HCT116 (cell line): Measurements from ENCODE around the gene PDZD4. TPM values are rescaled to one million over a fixed set of nuclear protein-coding genes. Genes with fewer than 3 reads are reported as not detected.

Experiments used
- ATAC-seq: fragments of 200-7000 bp; cut with Tn5 transposase; 2 replicates; pipeline ENCODE4 v1.9.1; 2020; ENCODE audit warnings: mild to moderate bottlenecking, moderate library complexity
- BruUV-seq: library from RNA; stranded (reverse); fragments of 400-500 nt; replicated peaks from 2 replicates; lab custom pipeline; 2021; lab: Mats Ljungman, UMichigan
- CTCF ChIA-PET: fragments of 300-600 bp; sonication (Branson Sonifier 250); formaldehyde crosslinking; loops from one replicate; lab custom pipeline; 2021; ENCODE audit warnings: antibody characterized with exemption; lab: Charles Lee
- POLR2A ChIA-PET: fragments of 300-600, 350-600 bp; sonication (Branson Sonifier 250); formaldehyde crosslinking; loops from one replicate; lab custom pipeline; 2021; ENCODE audit warnings: antibody characterized with exemption; lab: Charles Lee
- RAD21 ChIA-PET, 2 experiments: fragments of 300-600 bp; sonication (Branson Sonifier 250); formaldehyde crosslinking; loops; one replicate each; lab custom pipeline; 2023; ENCODE audit warnings: low total read pairs in 2 of 2; ENCODE audit not compliant: uncharacterized antibody in 2 of 2, unreplicated experiment in 2 of 2, low non-redundant PET in 1 of 2; lab: Charles Lee
- DNase-seq: peaks from one replicate; pipeline ENCODE4 v3.0.0-alpha.2; 2010; ENCODE audit warnings: low read depth, low spot score
- H2AFZ ChIP-seq: fragments of 200-600 bp; shearing (Covaris generic), sonication (generic); 2 replicates; pipeline ENCODE4 v1.6.1; 2017; ENCODE audit warnings: low read depth, mixed run types, mixed read lengths, antibody characterized with exemption, low read length; ENCODE audit not compliant: poor library complexity, severe bottlenecking
- H3K27ac ChIP-seq: 2 replicates; pipeline ENCODE4 v1.5.1; 2012; ENCODE audit warnings: low read depth, low read length
- H3K27me3 ChIP-seq: fragments of 200-600 bp; sonication (generic); 2 replicates; pipeline ENCODE4 v1.6.1; 2016; ENCODE audit warnings: mixed run types, low read length, mixed read lengths; ENCODE audit not compliant: insufficient read depth
- H3K36me3 ChIP-seq, 2 experiments: fragments of 200-500 bp in 1 of 2; fragments of 200-600 bp in 1 of 2; sonication (Bioruptor generic) in 1 of 2; sonication (generic) in 1 of 2; 2 replicates each; pipeline versions ENCODE4 v1.5.1 to v1.6.1; 2014 to 2016; ENCODE audit warnings: low read length in 2 of 2, inconsistent platforms in 1 of 2, mixed read lengths in 1 of 2, mixed run types in 1 of 2; ENCODE audit not compliant: insufficient read depth in 2 of 2, control insufficient read depth in 1 of 2
- H3K4me1 ChIP-seq, 2 experiments: fragments of 200-600 bp in 1 of 2; sonication (generic) in 1 of 2; 2 replicates each; pipeline versions ENCODE4 v1.5.1 to v1.6.1; 2012 to 2017; ENCODE audit warnings: low read length in 2 of 2, inconsistent platforms in 1 of 2, mild to moderate bottlenecking in 1 of 2, mixed read lengths in 1 of 2, mixed run types in 1 of 2, moderate library complexity in 1 of 2; ENCODE audit not compliant: insufficient read depth in 2 of 2, control insufficient read depth in 1 of 2
- H3K4me2 ChIP-seq: fragments of 200-600 bp; sonication (generic); 2 replicates; pipeline ENCODE4 v1.6.1; 2017; ENCODE audit warnings: mixed run types, low read length, mixed read lengths
- H3K4me3 ChIP-seq, 2 experiments: fragments of 200-600 bp in 1 of 2; sonication (generic) in 1 of 2; replicated peaks in 1 of 2; 2 replicates each; pipeline ENCODE4 v1.5.1; 2011 to 2016; ENCODE audit warnings: low read length in 2 of 2, control low read depth in 1 of 2, low read depth in 1 of 2, mild to moderate bottlenecking in 1 of 2, mixed read lengths in 1 of 2, mixed run types in 1 of 2
- H3K79me2 ChIP-seq: fragments of 200-600 bp; sonication (generic); 2 replicates; pipeline ENCODE4 v1.6.1; 2017; ENCODE audit warnings: mild to moderate bottlenecking, mixed run types, low read length, moderate library complexity, mixed read lengths; ENCODE audit not compliant: insufficient read depth
- H3K9ac ChIP-seq: fragments of 200-600 bp; sonication (generic); 2 replicates; pipeline ENCODE4 v1.6.1; 2016; ENCODE audit warnings: low read length, mixed read lengths
- H3K9me2 ChIP-seq: fragments of 200-600 bp; sonication (generic), shearing (Covaris generic); 2 replicates; pipeline ENCODE4 v1.6.1; 2017; ENCODE audit warnings: mixed run types, mild to moderate bottlenecking, moderate library complexity; ENCODE audit not compliant: insufficient read depth
- H3K9me3 ChIP-seq, 2 experiments: fragments of 200-500 bp in 1 of 2; fragments of 200-600 bp in 1 of 2; sonication (Bioruptor generic) in 1 of 2; sonication (generic) in 1 of 2; 2 replicates each; pipeline ENCODE4 v1.6.1; 2014 to 2017; ENCODE audit warnings: low read length in 2 of 2, mixed read lengths in 2 of 2, inconsistent platforms in 1 of 2, low read depth in 1 of 2, mild to moderate bottlenecking in 1 of 2, mixed run types in 1 of 2, moderate library complexity in 1 of 2; ENCODE audit not compliant: control insufficient read depth in 1 of 2, insufficient read depth in 1 of 2
- H4K20me1 ChIP-seq: fragments of 200-600 bp; sonication (generic), shearing (Covaris generic); 2 replicates; pipeline ENCODE4 v1.6.1; 2017; ENCODE audit warnings: mixed run types, mild to moderate bottlenecking, moderate library complexity; ENCODE audit not compliant: insufficient read depth
- CTCF ChIP-seq, 3 experiments: fragments of 200-600 bp in 1 of 3; sonication (generic) in 1 of 3; IDR thresholded peaks in 2 of 3; conservative IDR thresholded peaks in 1 of 3; 2 replicates each; pipeline ENCODE4 v1.5.1; 2012 to 2017; ENCODE audit warnings: low read depth in 2 of 3, low read length in 2 of 3, antibody characterized with exemption in 1 of 3, borderline replicate concordance in 1 of 3, control low read depth in 1 of 3, mild to moderate bottlenecking in 1 of 3, mixed read lengths in 1 of 3, mixed run types in 1 of 3, moderate library complexity in 1 of 3; ENCODE audit not compliant: insufficient read depth in 1 of 3
- EZH2 ChIP-seq: fragments of 200-600 bp; sonication (generic); IDR thresholded peaks from 2 replicates; pipeline ENCODE4 v1.6.1; 2017; ENCODE audit warnings: antibody characterized with exemption, mixed run types
- EZH2phosphoT487 ChIP-seq: fragments of 200-600 bp; IDR thresholded peaks from 2 replicates; pipeline ENCODE4 v1.6.1; 2018; ENCODE audit warnings: antibody characterized with exemption, borderline replicate concordance
- FOSL1 ChIP-seq: IDR thresholded peaks from 2 replicates; pipeline ENCODE4 v1.6.1; 2012; ENCODE audit warnings: low read depth
- POLR2A ChIP-seq: IDR thresholded peaks from 2 replicates; pipeline ENCODE4 v1.7.0; 2011; ENCODE audit warnings: borderline replicate concordance; ENCODE audit not compliant: insufficient read depth, insufficient read length; ENCODE audit errors: extremely low read depth
- SIN3A ChIP-seq: IDR thresholded peaks from 2 replicates; pipeline ENCODE4 v1.6.1; 2012; ENCODE audit warnings: low read depth
- SRF ChIP-seq: IDR thresholded peaks from 2 replicates; pipeline ENCODE4 v1.6.1; 2012; ENCODE audit warnings: low read depth
- intact Hi-C: fragments of 100-400 bp; cut with micrococcal nuclease; formaldehyde crosslinking; loops from 2 replicates; pipeline ENCODE4 v1.10.0; 2022
- total RNA-seq: library from RNA; stranded (reverse); gene quantifications from one replicate; pipeline ENCODE4 v1.2.1, GENCODE V29; 2021; ENCODE audit not compliant: unreplicated experiment
- TF ChIP-seq, protein P1 (sequence below): IDR thresholded peaks from 2 replicates; pipeline ENCODE4 v1.6.1; 2012; ENCODE audit warnings: low read depth
- TF ChIP-seq, protein P2 (sequence below): IDR thresholded peaks from 2 replicates; pipeline ENCODE4 v1.6.1; 2012

Gene PDZD4
- total RNA-seq, 1 experiment from 2014 or later: 0.30 TPM

DNA sequence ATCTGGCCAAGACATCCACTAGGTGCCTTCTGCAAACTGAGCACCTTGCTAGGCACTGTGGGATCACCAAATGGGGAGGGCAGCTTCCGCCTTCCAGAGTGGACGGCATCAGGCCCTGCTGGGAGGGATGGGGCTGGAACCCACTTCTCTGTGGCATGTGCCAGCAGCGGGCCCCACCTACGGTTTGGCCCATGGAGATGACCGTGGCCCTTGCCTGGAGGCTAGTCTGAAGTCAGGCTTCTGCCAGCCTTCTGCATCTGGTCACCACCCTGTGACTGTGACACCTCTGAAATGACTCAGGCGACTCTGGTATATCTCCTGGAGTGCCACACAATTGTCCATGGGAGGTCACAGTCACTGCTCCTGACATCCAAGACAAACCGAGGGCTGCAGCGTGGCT, 28.7 kb downstream of the PDZD4 start:
- Histone ChIP-seq H3K4me2 (no peak overlapping the region), H4K20me1 (no peaks in the 10 kb centered on the region), H3K27me3 (no peaks in the 10 kb centered on the region)
- no peak for DNase-seq
- TF ChIP-seq, protein P1, sequence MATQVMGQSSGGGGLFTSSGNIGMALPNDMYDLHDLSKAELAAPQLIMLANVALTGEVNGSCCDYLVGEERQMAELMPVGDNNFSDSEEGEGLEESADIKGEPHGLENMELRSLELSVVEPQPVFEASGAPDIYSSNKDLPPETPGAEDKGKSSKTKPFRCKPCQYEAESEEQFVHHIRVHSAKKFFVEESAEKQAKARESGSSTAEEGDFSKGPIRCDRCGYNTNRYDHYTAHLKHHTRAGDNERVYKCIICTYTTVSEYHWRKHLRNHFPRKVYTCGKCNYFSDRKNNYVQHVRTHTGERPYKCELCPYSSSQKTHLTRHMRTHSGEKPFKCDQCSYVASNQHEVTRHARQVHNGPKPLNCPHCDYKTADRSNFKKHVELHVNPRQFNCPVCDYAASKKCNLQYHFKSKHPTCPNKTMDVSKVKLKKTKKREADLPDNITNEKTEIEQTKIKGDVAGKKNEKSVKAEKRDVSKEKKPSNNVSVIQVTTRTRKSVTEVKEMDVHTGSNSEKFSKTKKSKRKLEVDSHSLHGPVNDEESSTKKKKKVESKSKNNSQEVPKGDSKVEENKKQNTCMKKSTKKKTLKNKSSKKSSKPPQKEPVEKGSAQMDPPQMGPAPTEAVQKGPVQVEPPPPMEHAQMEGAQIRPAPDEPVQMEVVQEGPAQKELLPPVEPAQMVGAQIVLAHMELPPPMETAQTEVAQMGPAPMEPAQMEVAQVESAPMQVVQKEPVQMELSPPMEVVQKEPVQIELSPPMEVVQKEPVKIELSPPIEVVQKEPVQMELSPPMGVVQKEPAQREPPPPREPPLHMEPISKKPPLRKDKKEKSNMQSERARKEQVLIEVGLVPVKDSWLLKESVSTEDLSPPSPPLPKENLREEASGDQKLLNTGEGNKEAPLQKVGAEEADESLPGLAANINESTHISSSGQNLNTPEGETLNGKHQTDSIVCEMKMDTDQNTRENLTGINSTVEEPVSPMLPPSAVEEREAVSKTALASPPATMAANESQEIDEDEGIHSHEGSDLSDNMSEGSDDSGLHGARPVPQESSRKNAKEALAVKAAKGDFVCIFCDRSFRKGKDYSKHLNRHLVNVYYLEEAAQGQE: no peak
- TF ChIP-seq SIN3A: no peak
- no peak for TF ChIP-seq POLR2A
- TF ChIP-seq, protein P2, sequence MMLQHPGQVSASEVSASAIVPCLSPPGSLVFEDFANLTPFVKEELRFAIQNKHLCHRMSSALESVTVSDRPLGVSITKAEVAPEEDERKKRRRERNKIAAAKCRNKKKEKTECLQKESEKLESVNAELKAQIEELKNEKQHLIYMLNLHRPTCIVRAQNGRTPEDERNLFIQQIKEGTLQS: no peak
- TF ChIP-seq EZH2: no peak
- TF ChIP-seq FOSL1: no peak
- no peak for TF ChIP-seq CTCF (IDR thresholded peaks at IDR 0.05 in 2 of 3, conservative IDR thresholded peaks at IDR 0.05 in 1 of 3; ENCODE audit: borderline replicate concordance in 1 of 3, insufficient read depth in 1 of 3, low read depth in 2 of 3, low read length in 2 of 3)
- no peak for TF ChIP-seq EZH2phosphoT487
- no peak for TF ChIP-seq SRF
- TF ChIP-seq, all 23 proteins: peak for 0
- no peak overlapping the region for H3K4me3 ChIP-seq
- H3K4me1 ChIP-seq: no peaks in the 10 kb centered on the region
- BruUV-seq: no TSS peak
- ChIA-PET CTCF (no interaction called here), POLR2A (no interaction called here), RAD21 (no interaction called here)
- no peak overlapping the region for H3K27ac ChIP-seq
- no peaks in the 10 kb centered on the region for H3K9me2 ChIP-seq
- H2AFZ ChIP-seq: no peak overlapping the region
- H3K9me3 ChIP-seq: no peaks in the 10 kb centered on the region
- intact Hi-C loops: no loop called here
- peaks cover 0 to 6% of the 10 kb centered on the region in 2 experiments; a peak in 1 of 4 replicates for H3K36me3 ChIP-seq
- peaks cover under 1% of the 10 kb centered on the region; the same call in 1 of the 2 replicates for H3K79me2 ChIP-seq
- no peak overlapping the region for H3K9ac ChIP-seq
- ATAC-seq: no peak
